GM19043 (cell line): ENCODE data around the gene POLG2.
A peak's percentile ranks its signal among the peaks of the same experiment; 100 is the strongest.

ENCODE experiments used
- ATAC-seq: cut with Tn5 transposase; IDR thresholded peaks from one replicate; pipeline ENCODE4 v1.9.1; 2021; ENCODE audit warnings: low read depth; ENCODE audit not compliant: unreplicated experiment

Gene POLG2

GRCh38 chr17:64496786-64497564 is at the start of gene POLG2:
POLG2 (minus strand) TSS chr17:64497054; CDS start chr17:64496968, 86 bp downstream.
- peak; percentile 91 for ATAC-seq

- no peak for ATAC-seq
Observed at GRCh38 chr17:64544742-64545141, 47.9 kb upstream of the POLG2 start.

GRCh38 chr17:64540118-64540776 is 43.4 kb upstream of the POLG2 start:
- ATAC-seq, result no peak

- no peak for ATAC-seq
Observed at GRCh38 chr17:64538508-64539130, 41.8 kb upstream of the POLG2 start.

- ATAC-seq, result no peak
Observed at GRCh38 chr17:64537488-64537887, 40.6 kb upstream of the POLG2 start.

- ATAC-seq, result no peak
Observed at GRCh38 chr17:64536913-64537312, 40.1 kb upstream of the POLG2 start.

- no peak for ATAC-seq
Observed at GRCh38 chr17:64535357-64535756, 38.5 kb upstream of the POLG2 start.

GRCh38 chr17:64534187-64534586 is 37.3 kb upstream of the POLG2 start:
- ATAC-seq, result no peak

- no peak for ATAC-seq
Observed at GRCh38 chr17:64533784-64534183, 36.9 kb upstream of the POLG2 start.

GRCh38 chr17:64532409-64532808 is 35.6 kb upstream of the POLG2 start:
- no peak for ATAC-seq

- ATAC-seq, result no peak
Observed at GRCh38 chr17:64531955-64532371, 35.1 kb upstream of the POLG2 start.

- ATAC-seq, result no peak
Observed at GRCh38 chr17:64529221-64529620, 32.4 kb upstream of the POLG2 start.

- no peak for ATAC-seq
Observed at GRCh38 chr17:64527914-64528313, 31.1 kb upstream of the POLG2 start.

GRCh38 chr17:64520359-64520758 is 23.5 kb upstream of the POLG2 start:
- ATAC-seq, result no peak

GRCh38 chr17:64519601-64520000 is 22.7 kb upstream of the POLG2 start:
- no peak for ATAC-seq

GRCh38 chr17:64515829-64516228 is 19.0 kb upstream of the POLG2 start:
- no peak for ATAC-seq

- no peak for ATAC-seq
Observed at GRCh38 chr17:64515419-64515818, 18.6 kb upstream of the POLG2 start.

- no peak for ATAC-seq
Observed at GRCh38 chr17:64509179-64509578, 12.3 kb upstream of the POLG2 start.

- no peak for ATAC-seq
Observed at GRCh38 chr17:64508683-64509082, 11.8 kb upstream of the POLG2 start.

- peak; percentile 33 for ATAC-seq
Observed at GRCh38 chr17:64507413-64507782, 10.5 kb upstream of the POLG2 start.

- peak; percentile 53 for ATAC-seq
Observed at GRCh38 chr17:64506576-64507412, 9.9 kb upstream of the POLG2 start, which contains the start of gene CEP95. CEP95 (plus strand) TSS chr17:64506977; CDS start chr17:64507098, 121 bp downstream.
